ENCODE data around the gene FBXL3.

The FBXL3 gene

GRCh38 chr13:77014906-77015685, 11.9 kb downstream of the FBXL3 start:
- TF ChIP-seq GATA2 (IDR thresholded peaks at IDR 0.05; ENCODE audit: low read depth, low read length) (no peak), GATA3 (IDR thresholded peaks at IDR 0.05; ENCODE audit: low read depth, low read length) (no peak)

GRCh38 chr13:77013853-77014542, 13.0 kb downstream of the FBXL3 start:
- no peak for TF ChIP-seq GATA2 (IDR thresholded peaks at IDR 0.05; ENCODE audit: low read depth, low read length)
- TF ChIP-seq GATA3 (IDR thresholded peaks at IDR 0.05; ENCODE audit: low read depth, low read length), result no peak

GRCh38 chr13:77009011-77009410, 17.9 kb downstream of the FBXL3 start:
- TF ChIP-seq GATA2 (IDR thresholded peaks at IDR 0.05; ENCODE audit: low read depth, low read length), result no peak
- TF ChIP-seq GATA3 (IDR thresholded peaks at IDR 0.05; ENCODE audit: low read depth, low read length), result no peak

GRCh38 chr13:77002590-77003190, 24.3 kb downstream of the FBXL3 start:
- TF ChIP-seq GATA3 (IDR thresholded peaks at IDR 0.05; ENCODE audit: low read depth, low read length) (no peak), GATA2 (IDR thresholded peaks at IDR 0.05; ENCODE audit: low read depth, low read length) (no peak)

- no peak for TF ChIP-seq GATA3 (IDR thresholded peaks at IDR 0.05; ENCODE audit: low read depth, low read length)
- no peak for TF ChIP-seq GATA2 (IDR thresholded peaks at IDR 0.05; ENCODE audit: low read depth, low read length)
Observed at GRCh38 chr13:77001963-77002587, 24.9 kb downstream of the FBXL3 start.

- no peak for TF ChIP-seq GATA3 (IDR thresholded peaks at IDR 0.05; ENCODE audit: low read depth, low read length)
- no peak for TF ChIP-seq GATA2 (IDR thresholded peaks at IDR 0.05; ENCODE audit: low read depth, low read length)
Observed at GRCh38 chr13:77001540-77001939, 25.4 kb downstream of the FBXL3 start.

GRCh38 chr13:77000475-77000874, 26.5 kb downstream of the FBXL3 start:
- TF ChIP-seq GATA2 (IDR thresholded peaks at IDR 0.05; ENCODE audit: low read depth, low read length) (no peak), GATA3 (IDR thresholded peaks at IDR 0.05; ENCODE audit: low read depth, low read length) (no peak)

- no peak for TF ChIP-seq GATA3 (IDR thresholded peaks at IDR 0.05; ENCODE audit: low read depth, low read length)
- TF ChIP-seq GATA2 (IDR thresholded peaks at IDR 0.05; ENCODE audit: low read depth, low read length), result no peak
Observed at GRCh38 chr13:76994281-76994680, 32.7 kb downstream of the FBXL3 start.

- no peak for TF ChIP-seq GATA3 (IDR thresholded peaks at IDR 0.05; ENCODE audit: low read depth, low read length)
- no peak for TF ChIP-seq GATA2 (IDR thresholded peaks at IDR 0.05; ENCODE audit: low read depth, low read length)
Observed at GRCh38 chr13:76993473-76993872, 33.5 kb downstream of the FBXL3 start.

GRCh38 chr13:76993021-76993420, 33.9 kb downstream of the FBXL3 start:
- TF ChIP-seq GATA2 (IDR thresholded peaks at IDR 0.05; ENCODE audit: low read depth, low read length), result no peak
- TF ChIP-seq GATA3 (IDR thresholded peaks at IDR 0.05; ENCODE audit: low read depth, low read length), result no peak

GRCh38 chr13:76992548-76993001, 34.4 kb downstream of the FBXL3 start:
- TF ChIP-seq GATA2 (IDR thresholded peaks at IDR 0.05; ENCODE audit: low read depth, low read length), result no peak
- TF ChIP-seq GATA3 (IDR thresholded peaks at IDR 0.05; ENCODE audit: low read depth, low read length), result no peak

GRCh38 chr13:76991796-76992547, 35.0 kb downstream of the FBXL3 start, which contains the start of gene CLN5:
Gene CLN5 (plus strand): TSS chr13:76992081. CDS start chr13:76992099, 18 bp downstream.
- TF ChIP-seq GATA2 (IDR thresholded peaks at IDR 0.05; ENCODE audit: low read depth, low read length) (no peak; the same call in 1 of the 2 replicates), GATA3 (IDR thresholded peaks at IDR 0.05; ENCODE audit: low read depth, low read length) (no peak)

- TF ChIP-seq GATA3 (IDR thresholded peaks at IDR 0.05; ENCODE audit: low read depth, low read length) (no peak), GATA2 (IDR thresholded peaks at IDR 0.05; ENCODE audit: low read depth, low read length) (no peak)
Observed at GRCh38 chr13:76991432-76991795, 35.5 kb downstream of the FBXL3 start.

All from SH-SY5Y (cell line).